AG08396 (cell line): Measurements from ENCODE around the gene CACNA2D3.

ENCODE experiments used
- DNase-seq: peaks from one replicate; pipeline ENCODE4 v3.0.0; 2012; ENCODE audit warnings: low spot score, mixed read lengths

CACNA2D3 gene

DNA sequence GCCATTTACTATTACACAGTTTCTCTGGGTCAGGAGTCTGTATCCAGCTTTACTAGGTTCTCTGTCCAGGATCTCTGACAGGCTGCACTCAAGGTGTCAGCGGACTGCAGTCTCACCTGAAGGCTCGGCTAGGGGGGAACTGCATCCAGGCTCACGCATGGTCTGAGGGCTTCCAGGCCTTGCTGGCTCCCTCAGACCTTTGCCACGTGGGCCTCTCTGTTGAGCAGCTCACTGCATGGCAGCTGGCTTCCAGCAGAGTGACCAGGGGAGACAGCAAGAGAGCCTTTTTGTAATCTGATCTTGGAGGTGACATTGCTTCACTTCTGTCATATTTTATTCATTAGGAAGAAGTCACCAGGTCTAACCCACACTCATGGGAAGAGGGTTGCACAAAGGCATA is 152.3 kb downstream of the CACNA2D3 start:
- no peak for DNase-seq

DNA sequence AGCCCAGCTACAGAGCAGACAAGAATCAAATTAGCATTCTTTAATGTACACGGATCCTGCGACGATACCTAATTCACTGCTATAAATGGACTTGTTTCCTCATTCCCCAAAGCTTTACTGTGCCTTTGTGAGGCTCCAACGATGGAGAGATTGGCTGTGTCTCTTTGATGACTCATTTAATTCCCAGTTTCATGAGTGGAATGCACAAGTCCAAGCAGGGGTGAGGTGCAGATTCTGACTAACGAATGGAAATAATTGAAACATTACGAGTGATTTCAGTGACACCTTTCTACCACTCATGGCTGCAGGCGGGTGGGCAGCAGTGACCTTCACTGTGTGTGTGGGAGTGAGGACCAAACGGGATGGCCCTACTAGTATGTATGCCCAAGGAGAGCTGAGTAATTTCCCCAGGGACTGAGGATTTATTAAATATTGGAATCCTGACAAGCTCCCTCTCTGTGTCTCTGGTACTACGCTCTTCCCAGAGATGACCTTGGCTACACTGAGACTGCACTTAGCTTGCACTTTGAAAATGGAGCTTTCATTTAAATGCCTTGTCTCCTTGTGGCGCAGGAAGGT is 156.7 kb downstream of the CACNA2D3 start:
- DNase-seq = no peak

DNA sequence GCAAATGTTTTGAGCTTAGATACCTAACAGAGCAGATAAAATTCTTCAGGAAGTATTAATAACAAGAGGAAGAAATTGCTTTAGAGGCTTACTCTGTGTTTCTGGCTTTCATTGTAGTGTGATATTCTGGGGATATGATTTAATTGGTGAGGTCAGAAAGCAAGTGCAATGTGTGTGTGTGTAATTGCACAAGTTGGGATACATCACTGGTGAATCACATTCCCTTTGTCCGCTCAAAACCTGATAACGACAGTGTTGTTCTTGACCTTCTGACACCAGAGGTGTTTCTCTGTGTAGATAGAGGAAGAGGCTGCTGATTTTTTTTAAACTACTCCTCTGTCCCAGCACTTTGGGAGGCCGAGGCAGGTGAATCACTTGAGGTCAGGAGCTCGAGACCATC is 161.1 kb downstream of the CACNA2D3 start:
- no peak for DNase-seq

DNA sequence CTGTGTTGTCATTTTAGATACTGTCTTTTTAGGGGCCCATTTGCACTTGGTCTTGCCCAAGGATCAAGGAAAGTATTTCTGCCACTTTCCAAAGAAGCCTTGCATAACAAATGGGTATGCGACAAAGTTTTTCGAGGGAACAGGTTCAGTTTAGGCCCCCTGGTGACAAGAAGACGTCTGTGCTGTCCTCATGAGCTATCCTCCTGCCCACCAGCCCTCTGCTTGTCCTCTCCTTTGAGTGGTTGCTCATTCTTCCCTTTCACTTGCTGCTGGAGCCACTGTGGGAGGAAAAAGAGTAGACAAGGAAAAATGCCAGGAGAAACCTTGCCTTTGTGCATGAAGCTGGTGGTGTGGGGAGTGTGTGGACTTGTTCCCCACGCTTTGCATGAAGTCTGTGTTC is 171.9 kb downstream of the CACNA2D3 start:
- DNase-seq = no peak

DNA sequence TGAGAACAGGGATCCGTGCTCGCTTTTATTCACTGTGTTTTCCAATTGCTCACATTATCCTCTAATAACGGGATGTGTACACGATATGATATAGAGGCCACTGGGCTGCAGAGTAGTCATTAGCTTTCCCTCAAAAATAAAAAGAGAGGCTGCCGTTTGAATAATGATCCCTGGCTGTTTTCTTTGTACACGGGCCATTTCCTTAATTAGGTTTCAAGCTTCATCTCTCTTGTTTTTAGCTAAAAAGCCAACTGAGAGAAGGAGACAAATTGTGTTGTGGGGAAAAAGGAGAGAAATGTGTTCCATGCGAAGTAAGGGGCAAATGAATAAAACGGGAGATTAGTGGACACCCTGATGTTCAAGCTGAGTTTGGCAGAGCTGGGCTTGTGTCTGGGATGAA is 174.2 kb downstream of the CACNA2D3 start:
- DNase-seq = no peak

DNA sequence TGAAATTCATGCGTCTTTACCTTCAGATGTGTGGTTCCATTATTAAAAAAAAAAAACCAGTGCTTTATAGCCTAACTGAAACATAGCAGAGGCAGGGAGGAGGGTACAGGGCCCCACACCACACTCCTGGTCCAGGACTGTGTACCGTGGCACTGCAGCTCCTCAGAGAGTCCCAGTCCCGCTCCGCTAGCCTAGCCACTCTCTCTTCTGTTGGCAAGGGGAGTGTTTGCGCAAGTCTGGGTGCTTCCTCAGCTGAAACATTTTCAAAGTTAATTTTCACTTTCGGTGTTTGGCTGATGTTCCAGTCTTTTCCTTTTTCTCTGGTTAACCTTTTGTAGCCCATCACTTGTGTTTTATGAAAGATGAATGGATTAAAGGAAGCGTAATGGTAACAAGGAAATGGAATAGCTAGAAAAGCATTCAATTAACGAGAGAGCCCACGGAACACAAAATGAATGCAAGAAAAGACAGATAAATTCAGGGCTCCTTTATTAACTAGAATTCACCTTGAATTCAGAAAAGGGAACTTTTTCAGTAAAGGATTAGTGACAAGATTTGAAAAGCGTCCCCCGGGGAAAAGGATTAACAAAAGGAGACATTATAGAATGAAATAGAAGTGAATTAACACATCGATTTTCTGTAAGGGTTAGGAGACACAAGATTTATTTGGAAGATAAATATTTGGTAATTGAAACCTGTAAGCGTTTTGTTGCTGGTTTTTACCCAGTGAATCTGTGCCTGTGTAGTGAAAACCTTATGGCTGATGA is 177.0 kb downstream of the CACNA2D3 start:
- DNase-seq = no peak

DNA sequence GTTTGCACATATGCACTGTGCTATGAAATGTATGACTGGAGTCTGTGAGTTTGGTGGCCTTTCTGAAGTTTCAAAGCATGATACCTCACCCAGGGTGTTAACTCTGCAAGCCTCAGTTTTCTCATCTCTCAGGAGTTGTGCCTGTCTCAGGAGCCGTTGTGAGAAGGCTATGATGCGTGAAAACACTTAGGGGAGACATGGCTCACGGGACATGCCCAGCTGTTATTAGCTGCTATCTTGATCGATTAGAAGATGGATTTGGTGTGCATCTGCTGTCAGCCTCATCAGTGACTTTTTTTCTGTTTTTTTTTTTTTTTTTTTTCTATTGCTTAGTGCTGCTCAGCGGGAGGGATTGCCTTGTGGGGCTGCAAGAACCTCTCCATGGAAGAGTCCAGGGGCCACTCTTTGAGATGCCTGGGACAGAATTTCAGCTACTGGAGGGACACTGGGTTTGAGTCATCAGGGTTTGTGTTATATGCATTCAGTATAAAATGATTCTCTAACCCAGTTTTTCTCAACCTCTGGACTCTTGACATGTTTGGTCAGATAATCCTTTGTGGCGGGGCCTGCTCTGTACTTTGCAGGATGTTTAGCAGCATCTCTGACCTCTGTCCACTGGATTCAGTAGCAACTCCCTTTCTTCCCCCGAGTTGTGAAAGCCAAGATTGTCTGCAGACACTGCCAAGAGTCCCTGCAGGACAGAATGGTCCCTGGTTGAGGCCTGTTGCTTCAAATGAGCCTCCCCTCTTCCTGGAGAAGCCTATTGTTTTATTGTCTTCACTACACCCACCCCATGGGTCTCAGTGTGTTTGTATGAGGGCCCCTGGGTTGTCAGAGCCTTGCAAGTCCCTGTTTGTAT is 181.4 kb downstream of the CACNA2D3 start:
- no peak for DNase-seq

DNA sequence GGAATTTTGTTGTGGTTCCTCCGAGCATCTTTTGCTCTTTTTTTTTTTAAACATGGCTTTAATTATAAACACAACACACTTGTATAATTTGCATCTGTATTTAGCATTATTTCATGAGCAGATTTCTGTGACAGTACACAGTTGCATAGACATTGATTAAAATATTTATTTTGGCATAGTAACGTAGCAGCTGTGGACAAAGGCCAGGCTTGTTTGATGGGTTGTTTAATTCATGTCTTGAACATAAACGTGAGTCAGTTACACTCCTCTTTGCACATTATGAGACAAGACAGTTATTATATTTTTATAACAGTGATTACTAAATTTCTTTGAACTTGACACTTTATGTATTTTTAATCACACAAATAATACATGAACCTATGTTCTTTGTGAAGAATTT is 182.5 kb downstream of the CACNA2D3 start:
- DNase-seq = no peak

DNA sequence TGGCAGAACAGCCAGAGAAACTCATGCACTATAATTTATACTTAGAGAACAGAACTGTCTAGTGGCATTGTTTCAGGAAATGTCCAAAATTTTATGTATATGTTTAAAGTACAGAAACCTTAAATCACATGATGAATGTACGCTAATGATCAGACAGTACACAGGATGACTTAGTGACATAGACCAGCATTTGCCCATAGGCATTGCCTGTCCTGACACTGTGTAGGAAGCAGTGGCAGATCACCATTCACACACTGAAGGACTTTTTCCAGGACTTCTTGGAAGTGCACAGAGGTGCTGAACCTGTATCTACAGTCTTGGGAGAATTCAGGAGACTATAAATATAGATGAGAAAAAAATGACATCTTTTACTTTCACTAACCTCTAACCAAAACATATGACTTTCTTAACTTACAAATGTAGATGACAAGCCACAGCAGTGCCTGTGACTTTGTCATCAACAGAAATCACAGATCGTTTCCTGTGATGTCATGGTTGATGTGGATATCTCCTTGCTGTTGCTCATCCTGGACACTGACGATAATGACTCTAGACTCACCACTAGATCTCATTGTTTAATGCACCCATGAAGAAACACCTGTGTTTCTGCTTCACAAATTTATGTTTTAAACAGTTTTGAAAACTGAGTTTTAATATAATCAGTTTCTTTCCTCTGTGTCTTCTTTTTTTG is 183.2 kb downstream of the CACNA2D3 start:
- no peak for DNase-seq

DNA sequence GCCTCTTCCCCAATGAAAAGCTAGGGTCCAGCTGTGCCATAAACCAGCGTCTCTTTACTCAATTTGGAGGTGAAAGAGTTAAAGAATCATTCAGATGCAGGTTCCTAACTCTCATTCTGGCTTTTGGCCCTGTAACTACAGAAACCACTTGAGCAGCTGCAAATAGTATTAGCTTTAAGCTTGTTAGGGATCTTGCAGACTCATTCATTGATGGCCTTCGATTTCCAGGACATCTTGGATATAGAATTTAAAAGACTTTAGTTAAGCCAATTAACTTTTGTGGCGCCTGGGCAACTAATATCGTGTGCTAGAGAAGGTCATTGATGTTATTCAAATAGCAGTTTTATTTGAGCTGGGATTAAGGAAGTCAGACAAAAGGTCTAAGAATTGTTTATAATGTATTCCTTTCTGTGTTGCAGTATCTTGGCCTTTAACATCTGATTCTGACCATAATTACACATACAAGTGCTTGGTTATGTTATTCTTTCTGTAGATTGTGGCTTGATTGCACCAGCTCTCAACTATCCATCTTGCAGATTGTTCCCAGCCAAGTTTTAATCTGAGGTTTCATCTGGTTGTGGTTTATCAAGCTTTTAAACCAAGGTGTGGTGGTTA is 185.3 kb downstream of the CACNA2D3 start:
- no peak for DNase-seq

DNA sequence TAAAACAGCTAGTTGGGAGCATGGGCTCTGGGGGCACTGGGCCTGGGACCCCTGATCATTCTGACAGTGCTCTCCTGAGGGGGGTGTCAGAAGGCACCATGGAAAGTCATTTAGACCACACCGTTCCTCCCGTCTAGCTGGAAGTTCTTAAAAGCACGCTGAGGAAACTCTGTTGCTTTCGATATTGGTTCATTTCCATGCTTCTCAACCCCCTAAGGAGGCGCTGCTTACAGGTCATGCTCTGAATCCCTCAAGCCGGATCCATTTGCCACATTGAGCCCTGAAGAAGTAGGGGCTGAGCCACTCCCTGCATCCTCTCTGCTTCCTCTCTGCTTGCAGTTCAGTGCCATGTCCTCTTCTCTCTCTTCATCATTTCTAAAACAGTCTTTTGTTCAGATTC is 187.2 kb downstream of the CACNA2D3 start:
- no peak for DNase-seq

DNA sequence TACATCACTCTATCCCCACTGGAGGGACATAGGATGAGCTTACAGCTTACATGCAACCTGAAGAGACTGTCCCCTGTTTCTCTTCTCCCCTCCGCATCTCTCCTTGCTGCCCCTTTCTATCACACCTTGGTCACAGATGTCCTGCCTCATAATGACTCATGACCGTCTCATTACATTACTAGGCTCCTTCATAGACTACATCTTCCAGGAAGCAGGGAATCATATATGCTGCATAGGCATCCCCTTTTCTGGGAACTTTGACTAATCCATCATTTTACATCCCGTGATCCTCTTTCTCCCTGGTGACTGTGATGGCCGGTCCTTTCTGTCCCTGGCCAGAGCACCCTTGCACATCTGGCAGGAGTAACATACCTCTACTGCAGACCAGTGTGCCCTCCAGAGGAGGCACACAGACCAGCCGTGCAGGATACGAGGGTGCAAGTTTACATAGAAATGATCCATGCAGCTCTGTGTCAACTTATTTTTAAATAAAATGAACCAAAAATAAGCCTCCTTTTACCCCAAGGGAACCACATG is 188.9 kb downstream of the CACNA2D3 start:
- DNase-seq = no peak

DNA sequence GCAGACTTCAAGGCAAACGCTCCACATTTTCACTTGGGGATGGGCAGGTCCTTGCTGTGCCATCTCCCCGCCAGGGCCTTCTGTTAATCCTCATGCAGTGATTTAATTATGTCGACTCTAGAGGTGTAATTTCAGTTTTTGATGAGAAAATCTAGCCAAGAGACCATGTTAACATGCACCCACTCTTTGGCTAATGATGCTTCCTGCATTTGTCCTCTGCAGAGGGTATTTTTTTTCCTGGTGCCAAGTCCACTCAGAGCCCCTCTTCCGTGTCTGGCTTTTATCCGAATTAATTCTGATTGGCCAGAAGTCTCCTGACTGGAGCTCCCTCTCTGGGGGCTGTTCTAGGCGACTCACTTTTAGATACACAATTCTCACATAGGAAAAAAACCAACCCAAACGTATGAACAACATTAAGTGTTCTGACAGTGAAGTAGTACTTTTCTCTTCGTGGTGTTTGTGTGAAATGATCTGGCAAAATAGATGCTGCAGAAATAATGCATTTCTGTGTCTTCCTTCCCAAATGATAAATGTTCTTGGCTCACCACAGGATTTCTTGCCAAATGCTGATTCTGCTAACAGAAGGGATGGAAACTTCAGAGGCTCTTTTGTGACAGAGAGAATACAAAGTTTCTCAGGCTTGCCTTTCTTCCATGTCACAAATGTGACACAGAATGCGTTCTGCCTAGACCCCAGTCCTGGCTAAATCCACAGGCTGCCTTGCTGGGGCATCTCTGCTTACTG is 190.0 kb downstream of the CACNA2D3 start:
- DNase-seq = no peak

DNA sequence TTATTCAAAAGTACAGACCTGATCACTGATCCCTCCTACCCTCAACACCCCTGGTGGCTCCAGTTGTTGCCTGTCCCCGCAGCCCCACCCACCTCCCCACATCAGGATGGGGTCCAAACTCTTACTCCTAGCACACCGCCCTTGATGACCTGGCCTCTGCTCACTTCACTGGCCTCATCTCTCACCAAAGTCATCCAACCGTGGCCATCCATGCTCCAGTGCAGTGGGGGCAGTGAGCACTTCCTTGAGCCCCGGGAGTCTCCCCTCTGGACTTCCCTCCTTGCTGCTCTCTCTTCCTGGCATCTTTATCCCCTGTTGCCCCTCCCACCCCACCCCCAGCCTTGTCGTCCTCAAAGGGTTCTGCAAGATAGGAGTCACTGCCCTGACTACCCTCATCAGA is 191.1 kb downstream of the CACNA2D3 start:
- no peak for DNase-seq

DNA sequence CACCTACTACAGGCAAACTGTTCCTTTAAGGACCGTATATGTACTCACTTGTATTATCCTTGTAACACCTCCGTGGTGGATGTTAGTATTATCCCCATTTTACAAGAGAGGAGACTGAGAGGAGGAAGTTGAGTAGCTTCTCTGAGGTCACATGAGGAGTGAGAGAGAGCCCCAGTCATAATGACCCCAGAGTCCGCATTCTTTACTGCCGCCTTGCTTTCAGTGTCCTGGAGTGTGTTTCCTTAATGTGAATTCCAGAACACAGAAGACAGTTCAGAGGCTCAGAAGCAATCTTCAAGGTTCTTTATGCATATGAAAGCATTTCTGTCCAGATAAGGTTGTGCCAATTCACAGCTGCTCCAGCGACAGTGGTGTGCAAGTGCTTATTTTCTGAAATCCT is 199.2 kb downstream of the CACNA2D3 start:
- DNase-seq = no peak

DNA sequence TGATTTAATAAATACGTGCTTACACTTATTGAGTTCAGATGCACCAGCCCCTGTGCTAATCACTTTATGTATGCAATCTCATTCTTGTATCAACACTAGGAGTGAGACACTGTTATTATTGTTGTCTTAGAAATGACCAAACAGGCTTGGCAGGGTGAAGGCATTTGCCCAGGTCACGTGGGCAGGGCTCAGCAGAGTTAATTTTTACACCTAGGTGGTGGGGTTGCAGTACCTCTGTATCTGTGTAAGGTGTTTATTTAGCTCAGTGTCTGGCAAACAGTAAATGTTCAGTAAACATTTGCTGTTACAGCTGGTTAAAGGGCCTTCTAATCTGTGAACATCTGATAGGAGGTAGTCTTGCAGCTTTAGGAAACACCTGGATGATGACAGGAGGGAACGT is 200.0 kb downstream of the CACNA2D3 start:
- DNase-seq = no peak

DNA sequence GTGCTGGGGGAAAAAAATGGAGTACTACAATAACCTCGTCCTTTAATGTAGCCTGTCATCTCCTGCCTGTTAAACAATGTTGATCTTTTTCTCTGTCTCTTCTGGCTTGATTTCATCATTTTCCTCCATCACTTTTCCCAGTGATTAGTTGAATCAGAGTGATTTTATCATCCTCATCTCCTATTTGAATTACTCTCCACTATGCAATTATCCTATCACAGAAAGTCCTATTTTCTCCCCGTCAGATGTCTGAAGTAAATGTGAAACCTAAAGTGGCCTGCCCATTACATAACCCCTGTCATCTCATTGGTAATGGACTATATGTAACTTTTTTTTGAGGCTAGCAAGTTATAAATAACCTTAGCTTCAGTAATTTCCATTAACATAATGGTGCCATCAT is 201.8 kb downstream of the CACNA2D3 start:
- no peak for DNase-seq

DNA sequence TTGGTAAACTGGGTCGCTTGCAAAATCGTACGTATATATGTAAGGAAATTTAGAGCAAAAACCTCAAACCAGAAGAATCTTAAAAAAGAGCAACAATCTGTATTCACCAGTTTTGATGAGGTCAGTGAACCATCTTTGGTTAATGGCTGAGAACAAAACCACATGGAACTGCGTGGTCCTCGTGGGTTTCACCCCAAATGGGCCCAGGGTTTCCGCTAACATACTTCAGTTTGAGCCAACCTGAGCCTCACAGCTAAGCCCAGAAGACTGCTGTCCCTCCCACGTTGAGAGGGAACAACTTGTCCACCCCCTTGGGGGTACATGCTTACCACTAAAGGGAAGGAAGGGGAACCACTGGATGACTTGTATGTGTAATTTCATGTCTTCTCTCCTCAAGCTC is 204.6 kb downstream of the CACNA2D3 start:
- DNase-seq = no peak

DNA sequence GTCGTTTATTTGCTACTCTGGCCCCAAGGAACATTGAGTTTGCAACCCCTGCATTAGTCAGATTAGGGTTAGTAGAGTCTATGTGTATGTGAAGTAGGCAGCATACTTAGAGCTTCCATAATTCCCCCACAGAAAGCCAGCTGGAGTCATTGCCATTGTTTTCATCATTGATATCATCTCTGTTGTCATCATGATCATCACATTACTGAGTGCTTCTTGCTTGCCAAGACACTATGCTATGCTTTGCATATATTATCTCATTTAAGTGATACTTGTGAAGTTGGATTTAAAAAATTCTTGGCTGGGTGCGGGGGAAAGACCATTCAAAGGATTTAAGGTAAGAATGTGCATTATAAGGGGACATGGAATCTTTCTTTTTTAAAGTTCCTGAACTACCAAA is 209.0 kb downstream of the CACNA2D3 start:
- no peak for DNase-seq

DNA sequence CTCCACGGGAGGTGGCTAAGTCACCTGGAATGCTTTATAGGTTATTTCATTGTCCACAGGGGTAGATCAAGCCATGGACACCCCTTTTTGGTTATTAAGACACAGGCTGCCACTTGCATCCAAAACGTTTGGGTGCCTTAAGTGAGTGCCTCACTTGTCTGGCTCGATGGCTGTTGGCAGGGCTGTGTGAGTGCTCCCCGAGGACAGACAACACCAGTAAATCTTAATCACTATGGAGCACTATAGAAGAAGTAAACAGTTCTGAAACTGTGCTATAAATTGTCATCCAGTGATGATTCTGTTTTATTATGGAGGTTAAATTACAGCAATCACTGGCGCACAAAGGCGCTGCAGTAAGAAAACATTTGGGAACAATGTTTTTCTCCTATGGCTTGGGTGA is 215.5 kb downstream of the CACNA2D3 start:
- DNase-seq = no peak

DNA sequence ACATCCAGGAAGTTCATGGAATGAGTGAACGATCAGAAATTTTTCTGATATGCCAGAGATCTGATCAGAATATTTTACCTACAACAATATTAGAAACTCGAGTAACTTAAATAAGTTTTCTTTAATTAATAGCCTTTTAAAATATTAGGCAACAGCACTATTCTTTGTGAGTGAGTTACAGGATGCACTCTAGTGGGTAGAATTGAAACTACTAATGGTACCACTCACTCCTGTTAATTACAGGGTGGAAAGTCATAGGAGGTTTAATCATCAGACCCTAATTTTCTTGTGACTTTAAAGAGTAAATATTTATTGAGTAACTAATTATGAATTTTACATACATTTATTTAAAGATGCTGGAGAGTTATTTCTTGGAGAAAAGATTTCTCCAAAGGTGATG is 217.3 kb downstream of the CACNA2D3 start:
- no peak for DNase-seq
